GM21367 (cell line): ENCODE measurements around the gene CES4A.
"Not testable (repeated sequence)": the region's sequence is repeated elsewhere in the genome, so short reads cannot be mapped to it uniquely, and the experiment has no call there.

Experiments used
- ATAC-seq: cut with Tn5 transposase; IDR thresholded peaks from one replicate; pipeline ENCODE4 v1.9.1; 2021; ENCODE audit not compliant: unreplicated experiment

CES4A gene

DNA sequence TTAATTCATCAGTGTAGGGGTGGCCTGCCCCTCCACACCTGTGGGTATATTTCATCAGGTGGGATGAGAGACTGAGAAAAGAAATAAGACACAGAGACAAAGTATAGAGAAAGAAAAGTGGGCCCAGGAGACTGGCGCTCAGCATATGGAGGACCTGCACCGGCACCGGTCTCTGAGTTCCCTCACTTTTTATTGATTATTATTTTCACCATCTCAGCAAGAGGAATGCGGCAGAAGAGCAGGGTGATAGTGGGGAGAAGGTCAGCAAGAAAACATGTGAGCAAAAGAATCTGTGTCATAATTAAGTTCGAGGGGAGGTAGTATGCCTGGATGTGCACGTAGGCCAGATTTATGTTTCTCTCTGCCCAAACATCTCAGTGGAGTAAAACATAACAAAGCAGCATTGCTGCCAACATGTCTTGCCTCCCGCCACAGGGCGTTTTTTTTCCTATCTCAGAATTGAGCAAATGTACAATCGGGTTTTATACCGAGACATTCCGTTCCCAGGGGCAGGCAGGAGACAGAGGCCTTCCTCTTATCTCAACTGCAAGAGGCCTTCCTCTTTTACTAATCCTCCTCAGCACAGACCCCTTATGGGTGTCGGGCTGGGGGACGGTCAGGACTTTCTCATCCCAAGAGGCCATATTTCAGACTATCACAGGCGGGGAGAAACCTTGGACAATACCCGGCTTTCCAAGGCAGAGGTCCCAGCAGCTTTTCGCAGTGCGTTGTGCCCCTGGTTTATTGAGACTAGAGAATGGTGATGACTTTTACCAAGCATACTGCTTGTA is 32.8 kb upstream of the CES4A start:
- not testable (repeated sequence) for ATAC-seq

DNA sequence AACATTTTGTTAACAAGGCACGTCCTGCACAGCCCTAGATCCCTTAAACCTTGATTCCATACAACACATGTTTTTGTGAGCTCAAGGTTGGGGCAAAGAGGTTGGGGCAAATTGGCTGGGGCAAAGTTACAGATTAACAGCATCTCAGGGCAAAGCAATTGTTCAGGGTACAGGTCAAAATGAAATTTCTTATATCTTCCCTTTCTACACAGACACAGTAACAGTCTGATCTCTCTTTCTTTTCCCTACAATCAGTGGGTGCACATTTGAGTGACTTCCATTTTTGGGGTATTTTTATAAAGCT is 32.3 kb upstream of the CES4A start:
- ATAC-seq: not testable (repeated sequence)

GRCh38 chr16:66958857-66959703 is 29.3 kb upstream of the CES4A start:
- ATAC-seq: no peak

DNA sequence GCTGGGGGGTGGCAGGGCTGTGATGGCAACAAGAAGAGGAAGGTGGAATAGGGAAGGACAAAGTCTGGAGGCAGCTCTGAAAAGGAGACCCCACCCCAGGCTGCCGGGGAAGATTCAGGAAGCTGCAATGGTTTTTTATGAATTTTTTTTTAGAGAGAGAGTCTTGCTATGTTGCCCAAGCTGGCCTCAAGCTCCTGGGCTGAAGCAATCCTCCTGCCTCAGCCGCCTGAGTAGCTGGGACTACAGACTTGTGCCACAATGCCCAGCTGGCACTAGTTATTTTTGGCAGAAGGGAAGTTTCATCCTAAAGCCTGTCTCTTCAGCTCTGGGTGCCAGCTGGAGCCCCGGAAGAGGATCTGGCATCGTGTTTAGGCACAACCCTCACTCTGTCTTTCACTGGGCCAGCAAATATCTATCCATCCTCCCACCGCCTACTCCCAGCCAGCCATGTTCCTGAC is 28.7 kb upstream of the CES4A start:
- ATAC-seq: no peak

DNA sequence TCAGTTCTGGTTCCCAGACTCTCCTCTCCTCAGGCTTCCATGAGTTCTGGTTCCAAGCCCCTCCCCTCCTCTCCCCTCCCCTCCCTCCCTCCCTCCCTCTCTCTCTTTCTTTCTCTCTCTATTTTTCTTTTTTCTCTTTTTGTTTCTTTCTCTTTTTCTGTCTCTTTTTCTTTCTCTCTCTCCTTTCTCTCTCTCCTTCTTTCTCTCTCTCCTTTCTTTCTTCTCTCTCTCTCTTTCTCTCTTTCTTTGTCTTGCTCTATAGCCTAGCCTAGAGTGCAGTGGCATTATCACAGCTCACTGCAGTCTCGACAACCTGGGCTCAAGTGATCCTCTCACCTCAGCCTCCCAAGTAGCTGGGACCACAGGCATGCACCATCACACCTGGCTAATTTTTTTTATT is 28.1 kb upstream of the CES4A start:
- no peak for ATAC-seq

DNA sequence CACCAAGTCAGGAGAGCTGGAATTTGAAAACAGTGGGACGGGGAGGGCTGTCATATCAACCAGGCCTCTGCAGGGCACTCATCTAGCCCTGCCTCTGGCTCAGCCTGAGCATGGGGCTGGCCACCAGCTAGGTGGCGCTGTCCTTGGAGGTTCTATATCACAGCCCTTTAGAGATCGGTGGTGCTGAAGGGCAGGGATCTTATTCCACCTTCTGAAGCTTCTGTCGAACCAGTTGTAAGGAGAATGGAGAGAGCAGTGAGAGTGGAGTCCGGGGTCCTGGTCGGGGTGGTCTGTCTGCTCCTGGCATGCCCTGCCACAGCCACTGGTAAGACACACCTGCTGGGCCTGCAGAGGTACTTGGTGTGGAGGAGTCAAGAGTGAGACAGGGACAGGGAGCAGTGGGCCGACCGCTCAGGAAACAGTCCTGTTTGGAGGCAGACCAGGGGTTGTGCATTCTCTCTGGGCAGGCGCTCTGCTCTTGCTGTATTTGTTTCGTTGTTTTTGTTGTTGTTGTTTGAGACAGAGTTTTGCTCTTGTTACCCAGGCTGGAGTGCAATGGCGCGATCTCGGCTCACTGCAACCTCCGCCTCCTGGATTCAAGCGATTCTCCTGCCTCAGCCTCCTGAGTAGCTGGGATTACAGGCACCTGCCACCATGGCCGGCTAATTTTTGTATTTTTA is 27.2 kb upstream of the CES4A start, which contains the start of gene CES3:
Gene CES3 (plus strand): TSS at position 202 of the 680 bp plus-strand sequence. CDS start 42 bp downstream, at position 244.
- peak; percentile 67 for ATAC-seq

DNA sequence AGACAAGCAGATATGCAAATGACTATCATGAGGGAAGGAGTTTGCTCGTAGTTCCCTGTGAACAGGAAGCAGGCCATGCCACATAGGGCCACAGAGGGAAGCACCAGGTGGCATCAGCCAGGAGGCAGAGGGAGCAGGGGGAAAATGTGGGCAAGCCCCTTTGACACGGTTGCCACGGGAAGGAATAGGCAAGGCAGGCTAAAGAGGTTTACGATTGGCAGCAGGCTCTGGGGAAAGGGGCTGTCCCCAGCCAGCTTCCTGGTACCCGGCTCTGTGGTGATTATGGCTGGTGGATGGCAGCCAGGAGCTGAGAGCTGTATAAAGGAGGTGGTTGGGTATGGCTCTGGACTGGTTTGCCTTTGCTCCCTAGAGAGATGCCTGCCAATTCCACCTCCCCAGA is 26.5 kb upstream of the CES4A start:
- ATAC-seq: no peak

DNA sequence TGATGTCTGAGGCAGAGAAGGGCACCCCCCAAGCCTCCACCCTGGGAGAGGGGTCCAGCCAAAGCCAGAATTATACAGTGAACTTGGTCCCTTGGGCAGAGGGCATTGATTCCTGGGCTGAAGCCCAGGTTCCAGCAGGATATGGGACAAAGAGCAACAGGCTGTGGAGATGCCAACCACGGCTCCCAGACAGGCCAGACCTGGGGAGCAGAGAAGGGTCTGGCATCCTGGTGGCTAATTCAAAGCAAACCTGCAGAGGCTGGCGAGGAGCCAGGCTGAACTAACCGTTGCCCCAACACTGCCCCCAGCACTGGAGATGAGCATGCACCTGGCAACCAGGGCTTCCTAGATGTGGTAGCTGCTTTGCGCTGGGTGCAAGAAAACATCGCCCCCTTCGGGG is 24.3 kb upstream of the CES4A start:
- ATAC-seq: no peak

DNA sequence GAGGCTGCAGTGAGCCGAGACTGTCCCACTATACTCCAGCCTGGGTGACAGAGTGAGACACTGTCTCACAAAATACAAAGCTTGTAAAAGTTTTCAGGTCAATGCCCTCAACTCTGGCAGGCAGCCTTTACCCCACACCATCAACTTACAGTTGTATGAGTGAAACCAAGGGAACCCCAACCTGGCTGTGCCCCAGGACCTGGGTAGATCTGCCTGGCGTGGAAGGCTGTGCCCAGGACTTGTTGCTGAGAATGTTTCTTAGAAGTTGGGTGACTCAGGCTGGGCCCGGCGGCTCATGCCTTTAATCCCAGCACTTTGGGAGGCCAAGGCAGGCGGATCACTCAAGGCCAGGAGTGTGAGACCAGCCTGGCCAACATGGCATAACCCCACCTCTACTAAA is 19.5 kb upstream of the CES4A start:
- ATAC-seq: no peak

- no peak for ATAC-seq
Observed at GRCh38 chr16:66970775-66971720, 17.3 kb upstream of the CES4A start.

GRCh38 chr16:66972983-66973382 is 15.4 kb upstream of the CES4A start:
- no peak for ATAC-seq

GRCh38 chr16:66973716-66974115 is 14.7 kb upstream of the CES4A start:
- no peak for ATAC-seq

GRCh38 chr16:66974156-66974931 is 14.0 kb upstream of the CES4A start:
- not testable (repeated sequence) for ATAC-seq

DNA sequence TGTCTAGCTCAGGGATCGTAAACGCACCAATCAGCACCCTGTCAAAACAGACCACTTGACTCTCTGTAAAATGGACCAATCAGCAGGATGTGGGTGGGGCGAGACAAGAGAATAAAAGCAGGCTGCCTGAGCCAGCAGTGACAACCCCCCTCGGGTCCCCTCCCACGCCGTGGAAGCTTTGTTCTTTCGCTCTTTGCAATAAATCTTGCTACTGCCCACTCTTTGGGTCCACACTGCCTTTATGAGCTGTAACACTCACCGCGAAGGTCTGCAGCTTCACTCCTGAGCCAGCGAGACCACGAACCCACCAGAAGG is 13.5 kb upstream of the CES4A start:
- ATAC-seq: not testable (repeated sequence)

DNA sequence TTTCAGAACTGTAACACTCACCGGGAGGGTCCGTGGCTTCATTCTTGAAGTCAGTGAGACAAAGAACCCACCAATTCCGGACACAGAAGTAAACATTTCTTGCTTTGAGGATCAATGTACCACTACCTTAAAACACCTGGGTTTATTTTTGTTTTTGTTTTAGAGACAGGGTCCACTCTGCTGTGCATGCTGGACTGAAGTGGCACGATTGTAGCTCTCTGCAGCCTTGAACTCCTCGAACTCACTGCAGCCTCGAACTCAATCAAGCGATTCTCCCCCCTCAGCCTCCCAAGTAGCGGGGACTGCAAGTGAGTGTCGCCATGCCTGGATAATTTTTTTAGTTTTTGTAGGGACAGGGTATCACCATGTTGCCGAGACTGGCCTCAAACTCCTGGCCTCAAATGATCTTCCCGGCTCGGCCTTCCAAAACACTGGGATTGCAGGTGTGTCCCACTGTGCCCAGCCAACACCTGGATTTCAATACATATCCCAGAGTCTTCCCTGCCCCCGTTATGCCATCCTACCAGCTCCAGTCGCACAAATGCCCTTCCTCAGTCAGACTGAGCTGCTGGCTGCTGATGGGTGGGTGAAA is 13.0 kb upstream of the CES4A start:
- ATAC-seq: no peak

DNA sequence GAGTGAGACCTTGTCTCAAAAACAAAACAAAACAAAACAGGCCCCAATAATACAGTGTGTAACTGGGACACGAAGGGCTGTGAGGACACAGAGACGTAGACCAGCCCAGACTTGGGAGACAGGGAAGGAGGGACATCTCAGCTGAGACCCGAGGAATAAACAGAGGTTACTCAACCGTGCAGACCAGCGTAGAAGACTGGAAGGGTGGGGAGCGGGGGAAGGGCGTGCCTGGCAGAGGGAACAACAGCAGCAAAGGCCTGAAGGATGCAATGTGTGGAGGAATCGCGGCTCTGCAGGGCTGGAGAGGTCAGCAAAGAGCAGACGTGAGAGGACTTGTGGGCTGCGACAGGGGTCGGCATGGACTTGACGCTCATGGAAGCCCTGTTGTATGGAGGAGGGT is 11.6 kb upstream of the CES4A start:
- ATAC-seq: no peak

GRCh38 chr16:66977341-66978113 is 10.9 kb upstream of the CES4A start:
- peak; percentile 62 for ATAC-seq

DNA sequence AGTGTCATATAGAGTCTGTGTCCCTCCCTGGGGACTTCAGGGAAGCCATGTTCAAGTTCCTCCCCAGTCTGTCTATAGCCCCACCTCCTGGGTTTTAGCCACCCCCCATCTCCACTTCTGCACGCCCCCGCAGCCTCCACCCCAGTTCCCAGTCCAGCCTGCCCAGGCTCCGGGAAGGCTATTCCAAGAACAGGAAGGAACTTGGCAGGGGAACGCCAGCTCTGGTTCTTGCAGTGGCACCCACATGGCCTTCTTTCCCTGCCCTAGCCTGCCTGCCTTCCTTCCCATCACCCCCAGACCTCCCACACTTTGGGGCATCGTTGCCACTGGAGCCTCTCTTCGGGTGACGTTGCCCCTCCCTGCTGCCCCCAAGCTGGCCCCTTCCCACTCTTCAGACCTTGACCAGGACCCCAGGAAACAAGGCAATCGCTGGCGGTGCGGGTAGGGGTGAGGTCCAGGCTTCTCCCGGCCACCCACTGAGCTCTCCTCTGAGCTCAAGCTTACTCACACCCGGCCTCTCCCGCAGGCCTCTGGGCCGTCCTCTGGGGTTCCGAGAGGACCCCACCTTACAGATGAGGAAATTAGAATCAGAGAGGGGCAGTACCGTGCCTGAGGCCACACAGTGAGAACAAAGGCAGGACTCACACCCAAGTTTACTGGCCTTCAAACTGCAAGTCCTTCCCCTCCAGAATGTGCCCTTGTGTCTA is 9.2 kb upstream of the CES4A start:
- no peak for ATAC-seq
